ENCODE measurements around the gene CILP. TPM values are rescaled to one million over a fixed set of nuclear protein-coding genes. Genes with fewer than 3 reads are reported as not detected.

The CILP gene, protein sequence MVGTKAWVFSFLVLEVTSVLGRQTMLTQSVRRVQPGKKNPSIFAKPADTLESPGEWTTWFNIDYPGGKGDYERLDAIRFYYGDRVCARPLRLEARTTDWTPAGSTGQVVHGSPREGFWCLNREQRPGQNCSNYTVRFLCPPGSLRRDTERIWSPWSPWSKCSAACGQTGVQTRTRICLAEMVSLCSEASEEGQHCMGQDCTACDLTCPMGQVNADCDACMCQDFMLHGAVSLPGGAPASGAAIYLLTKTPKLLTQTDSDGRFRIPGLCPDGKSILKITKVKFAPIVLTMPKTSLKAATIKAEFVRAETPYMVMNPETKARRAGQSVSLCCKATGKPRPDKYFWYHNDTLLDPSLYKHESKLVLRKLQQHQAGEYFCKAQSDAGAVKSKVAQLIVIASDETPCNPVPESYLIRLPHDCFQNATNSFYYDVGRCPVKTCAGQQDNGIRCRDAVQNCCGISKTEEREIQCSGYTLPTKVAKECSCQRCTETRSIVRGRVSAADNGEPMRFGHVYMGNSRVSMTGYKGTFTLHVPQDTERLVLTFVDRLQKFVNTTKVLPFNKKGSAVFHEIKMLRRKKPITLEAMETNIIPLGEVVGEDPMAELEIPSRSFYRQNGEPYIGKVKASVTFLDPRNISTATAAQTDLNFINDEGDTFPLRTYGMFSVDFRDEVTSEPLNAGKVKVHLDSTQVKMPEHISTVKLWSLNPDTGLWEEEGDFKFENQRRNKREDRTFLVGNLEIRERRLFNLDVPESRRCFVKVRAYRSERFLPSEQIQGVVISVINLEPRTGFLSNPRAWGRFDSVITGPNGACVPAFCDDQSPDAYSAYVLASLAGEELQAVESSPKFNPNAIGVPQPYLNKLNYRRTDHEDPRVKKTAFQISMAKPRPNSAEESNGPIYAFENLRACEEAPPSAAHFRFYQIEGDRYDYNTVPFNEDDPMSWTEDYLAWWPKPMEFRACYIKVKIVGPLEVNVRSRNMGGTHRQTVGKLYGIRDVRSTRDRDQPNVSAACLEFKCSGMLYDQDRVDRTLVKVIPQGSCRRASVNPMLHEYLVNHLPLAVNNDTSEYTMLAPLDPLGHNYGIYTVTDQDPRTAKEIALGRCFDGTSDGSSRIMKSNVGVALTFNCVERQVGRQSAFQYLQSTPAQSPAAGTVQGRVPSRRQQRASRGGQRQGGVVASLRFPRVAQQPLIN
- 0.17 to 0.23 TPM (median 0.21 TPM) in 5 replicates for total RNA-seq (2022; extraction: Qiagen RNA extraction; ENCODE audit: low read depth)

DNA sequence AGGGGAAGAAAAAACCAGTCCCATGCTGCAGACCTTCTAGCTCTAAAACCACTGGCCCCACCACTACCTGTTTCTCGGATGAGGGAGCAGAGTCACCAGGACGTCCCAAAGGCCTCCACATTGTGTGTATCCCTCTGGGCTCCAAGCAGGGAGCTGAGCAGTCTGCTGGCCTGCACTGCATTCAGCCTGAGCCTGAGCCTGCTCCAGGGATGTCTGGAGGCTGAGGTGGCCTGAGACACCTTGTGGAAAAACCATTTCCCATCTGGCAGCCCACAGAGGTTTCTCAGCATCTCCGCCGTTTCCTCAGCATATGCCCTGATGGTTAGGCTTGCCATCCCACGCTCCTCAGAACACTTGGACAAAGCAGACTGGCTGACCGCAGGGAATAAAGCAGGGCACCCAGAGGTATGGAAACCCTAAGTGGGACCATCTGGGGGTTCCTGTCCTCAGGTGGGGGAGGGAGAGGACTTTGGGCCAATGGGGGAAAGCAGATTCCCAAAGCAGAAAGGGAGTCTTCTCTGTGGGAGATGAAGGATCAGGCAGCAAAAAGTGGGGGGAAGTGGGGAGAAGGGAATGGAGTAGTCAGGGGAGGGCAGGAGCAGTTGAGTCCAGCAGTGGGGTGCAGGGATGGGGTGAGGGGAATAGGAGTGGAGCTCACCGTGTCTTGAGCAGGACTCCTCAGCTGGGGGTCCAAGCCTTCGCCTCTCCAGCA is at the start of gene CILP:
Gene CILP (minus strand): TSS at position 704 of the 712 bp plus-strand sequence. CDS start 1,718 bp downstream, outside the sequence.

DNA sequence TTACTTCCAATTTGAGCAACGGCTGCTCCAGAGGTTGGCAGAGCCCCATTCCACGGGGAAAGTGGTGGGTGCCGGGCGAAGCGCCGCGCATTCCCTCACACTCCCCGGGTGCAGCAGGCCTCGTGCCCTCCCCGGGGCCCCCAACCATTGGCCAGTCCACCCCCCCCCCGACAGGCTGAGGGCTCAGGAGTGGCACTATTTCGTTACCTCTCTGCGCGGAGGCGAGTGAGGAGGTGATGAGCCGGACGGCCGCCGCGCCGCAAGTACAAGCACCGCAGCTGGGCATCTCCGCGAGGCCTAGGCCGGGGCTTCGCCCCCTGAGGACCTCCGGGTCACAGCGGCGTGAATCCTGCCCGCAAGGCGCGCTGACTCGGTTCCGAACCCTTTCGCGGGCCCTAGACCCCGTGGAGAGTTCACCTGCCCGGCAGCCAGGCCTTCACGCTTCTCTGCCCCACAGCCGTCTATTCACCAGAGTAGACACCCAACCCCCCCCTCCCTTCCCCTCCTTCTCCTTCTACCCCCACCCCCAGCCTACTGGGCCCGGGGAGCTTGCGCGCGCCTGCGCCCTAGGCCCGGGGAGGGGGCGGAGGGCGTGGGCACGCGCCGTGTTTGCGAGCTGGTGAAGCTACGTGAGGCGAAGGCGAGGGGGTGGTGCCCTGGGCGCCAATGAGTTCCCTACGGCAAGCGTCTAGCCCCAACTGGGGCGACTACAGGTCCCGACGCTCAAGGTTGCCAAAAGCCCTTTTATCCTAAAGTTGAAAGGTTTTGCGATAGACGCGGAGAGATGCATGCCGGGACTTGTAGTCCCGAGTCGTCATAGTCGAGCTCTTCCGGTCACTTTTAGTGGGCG is 26.2 kb downstream of the CILP start, which contains the start of gene CLPX:
Gene CLPX (minus strand): TSS at position 475 of the 850 bp plus-strand sequence. CDS start 189 bp downstream, at position 286.

Other genes with a start within 250 kb of the CILP start
- gene SPG21, start 221.6 kb downstream of the CILP start, total RNA-seq (2022; extraction: Qiagen RNA extraction; ENCODE audit: low read depth), result 111 to 131 TPM (median 127 TPM) in 5 replicates
- 20.3 to 30.4 TPM (median 25.6 TPM) in 5 replicates for gene MTFMT, start 181.8 kb downstream of the CILP start, total RNA-seq (2022; extraction: Qiagen RNA extraction; ENCODE audit: low read depth)
- gene SLC51B, start 166.1 kb downstream of the CILP start, total RNA-seq (2022; extraction: Qiagen RNA extraction; ENCODE audit: low read depth), result 17.5 to 21.2 TPM (median 19.5 TPM) in 5 replicates
- 0.08 to 0.13 TPM (median 0.10 TPM) in 5 replicates for gene RASL12, start 143.5 kb downstream of the CILP start, total RNA-seq (2022; extraction: Qiagen RNA extraction; ENCODE audit: low read depth)
- gene KBTBD13, start 134.7 kb downstream of the CILP start, total RNA-seq (2022; extraction: Qiagen RNA extraction; ENCODE audit: low read depth), result not detected in 5 replicates
- 0.61 to 0.85 TPM (median 0.65 TPM) in 5 replicates for gene UBAP1L, start 96.3 kb downstream of the CILP start, total RNA-seq (2022; extraction: Qiagen RNA extraction; ENCODE audit: low read depth)
- gene PDCD7, start 77.7 kb downstream of the CILP start, total RNA-seq (2022; extraction: Qiagen RNA extraction; ENCODE audit: low read depth), result 24.5 to 27.8 TPM (median 26.2 TPM) in 5 replicates
- 34.2 to 50.1 TPM (median 47.1 TPM) in 5 replicates for gene CLPX, start 26.1 kb downstream of the CILP start, total RNA-seq (2022; extraction: Qiagen RNA extraction; ENCODE audit: low read depth)
- 10.3 to 11.3 TPM (median 10.8 TPM) in 5 replicates for gene PARP16, start 75.4 kb upstream of the CILP start, total RNA-seq (2022; extraction: Qiagen RNA extraction; ENCODE audit: low read depth)
- not detected in 5 replicates for gene RNU5A-1, start 84.6 kb upstream of the CILP start, total RNA-seq (2022; extraction: Qiagen RNA extraction; ENCODE audit: low read depth)
- gene RNU5B-1, start 93.2 kb upstream of the CILP start, total RNA-seq (2022; extraction: Qiagen RNA extraction; ENCODE audit: low read depth), result not detected in 5 replicates
- 0.09 to 0.23 TPM (median 0.16 TPM) in 5 replicates for gene IGDCC3, start 166.5 kb upstream of the CILP start, total RNA-seq (2022; extraction: Qiagen RNA extraction; ENCODE audit: low read depth)
- gene IGDCC4, start 211.5 kb upstream of the CILP start, total RNA-seq (2022; extraction: Qiagen RNA extraction; ENCODE audit: low read depth), result 2.2 to 2.8 TPM (median 2.5 TPM) in 5 replicates

Measured in A549 treated with GW870086 at 1 μM for 4 hours (cell line).